ENCODE results near the gene SCO2. TPM values are rescaled to one million over a fixed set of nuclear protein-coding genes. Genes with fewer than 3 reads are reported as not detected.

Gene SCO2
- total and polyA plus RNA-seq, 2 of the 4 experiments (the other 2 are of a cell fraction): 1.3 to 1.9 TPM

- no peaks in the 10 kb centered on the region for H3K9me3 ChIP-seq (ENCODE audit: control insufficient read depth, insufficient read depth, low read length)
- no peak overlapping the region for H2BK15ac ChIP-seq (ENCODE audit: low read depth, low read length)
- ATAC-seq (ENCODE audit: low read depth) (no peak), DNase-seq (no peak)
- H3K9me1 ChIP-seq (ENCODE audit: insufficient read depth, low read length): peaks cover 3% of the 10 kb centered on the region; the same call in 1 of the 2 replicates
- no peak overlapping the region for H3K23ac ChIP-seq (ENCODE audit: low read depth, low read length)
- H3K4me1 ChIP-seq (ENCODE audit: control insufficient read depth, insufficient read depth, low read length): no peaks in the 10 kb centered on the region
- dilution Hi-C loops (cut with HindIII; ENCODE audit: low sequenced_read_pairs, unreplicated experiment) (no loop called here), intact Hi-C loops (cut with micrococcal nuclease) (no loop called here), in situ Hi-C loops (cut with MboI; ENCODE audit: low sequenced_read_pairs) (no loop called here)
- no peak overlapping the region for H2AK9ac ChIP-seq (replicated peaks; ENCODE audit: low read depth, low read length, poor library complexity)
- H3K4me3 ChIP-seq (ENCODE audit: insufficient read depth, low read depth, low read length): no peak overlapping the region
- no peak overlapping the region for H3K27ac ChIP-seq (ENCODE audit: insufficient read depth, low read length)
- ChIA-PET POLR2A (ENCODE audit: unreplicated experiment) (no interaction called here), CTCF (no interaction called here)
- H2BK5ac ChIP-seq (ENCODE audit: low read depth, low read length, poor library complexity, severe bottlenecking): no peak overlapping the region
- no TSS peak for BruUV-seq (replicated peaks)
- no peak overlapping the region for H2BK20ac ChIP-seq (ENCODE audit: low read depth, low read length)
- peaks cover 30 to 41% of the 10 kb centered on the region in 2 experiments for H3K79me1 ChIP-seq (ENCODE audit: low read depth in 1 of 2, low read length in 2 of 2)
- H4K20me1 ChIP-seq (ENCODE audit: insufficient read depth, low read length): peaks cover 4% of the 10 kb centered on the region
- no peak overlapping the region for H3K56ac ChIP-seq (ENCODE audit: extremely low read depth, insufficient read depth, low read length)
- H2AFZ ChIP-seq (replicated peaks; ENCODE audit: low read length, poor library complexity): no peak overlapping the region
- peaks cover 31% of the 10 kb centered on the region for H3K36me3 ChIP-seq (ENCODE audit: control insufficient read depth, insufficient read depth, low read length)
- H2AK5ac ChIP-seq (ENCODE audit: low read depth, low read length): no peak overlapping the region
- H3K9ac ChIP-seq (ENCODE audit: low read depth, low read length): no peak overlapping the region
- H3K14ac ChIP-seq (replicated peaks; ENCODE audit: low read depth, low read length): no peak overlapping the region
- H2BK120ac ChIP-seq (ENCODE audit: low read depth, low read length): no peak overlapping the region
- no peak overlapping the region for H3K4ac ChIP-seq (ENCODE audit: low read depth, low read length)
- H4K91ac ChIP-seq (ENCODE audit: insufficient read depth, low read depth, low read length): no peak overlapping the region
- no peak overlapping the region for H4K5ac ChIP-seq (ENCODE audit: low read depth, low read length)
- no peaks in the 10 kb centered on the region for H3K27me3 ChIP-seq (ENCODE audit: control insufficient read depth, insufficient read depth, low read length)
- no peak overlapping the region for H3K18ac ChIP-seq (ENCODE audit: low read depth, low read length)
- no peak overlapping the region for H4K8ac ChIP-seq (ENCODE audit: low read depth in 2 of 2, low read length in 2 of 2)
- no peak overlapping the region for H3K4me2 ChIP-seq (ENCODE audit: low read depth, low read length)
- TF ChIP-seq FOS (IDR thresholded peaks at IDR 0.05; ENCODE audit: low read depth, low read length): no peak
- TF ChIP-seq, protein P1, sequence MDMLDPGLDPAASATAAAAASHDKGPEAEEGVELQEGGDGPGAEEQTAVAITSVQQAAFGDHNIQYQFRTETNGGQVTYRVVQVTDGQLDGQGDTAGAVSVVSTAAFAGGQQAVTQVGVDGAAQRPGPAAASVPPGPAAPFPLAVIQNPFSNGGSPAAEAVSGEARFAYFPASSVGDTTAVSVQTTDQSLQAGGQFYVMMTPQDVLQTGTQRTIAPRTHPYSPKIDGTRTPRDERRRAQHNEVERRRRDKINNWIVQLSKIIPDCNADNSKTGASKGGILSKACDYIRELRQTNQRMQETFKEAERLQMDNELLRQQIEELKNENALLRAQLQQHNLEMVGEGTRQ (IDR thresholded peaks at IDR 0.05; ENCODE audit: low read depth, low read length): no peak
- no peak for TF ChIP-seq RFX5 (IDR thresholded peaks at IDR 0.05; ENCODE audit: low read depth, low read length)
- no peak for TF ChIP-seq MXI1 (IDR thresholded peaks at IDR 0.05; ENCODE audit: borderline replicate concordance, low read depth, low read length)
- no peak for TF ChIP-seq BHLHE40 (IDR thresholded peaks at IDR 0.05; ENCODE audit: low read depth, low read length)
- no peak for TF ChIP-seq CEBPB (IDR thresholded peaks at IDR 0.05; ENCODE audit: low read depth, low read length)
- no peak for TF ChIP-seq MAFK (IDR thresholded peaks at IDR 0.05; ENCODE audit: low read depth, low read length)
- TF ChIP-seq RCOR1 (IDR thresholded peaks at IDR 0.05; ENCODE audit: insufficient replicate concordance, low read length): no peak
- no peak for TF ChIP-seq MAZ (IDR thresholded peaks at IDR 0.05; ENCODE audit: borderline replicate concordance, low read depth, low read length)
- TF ChIP-seq NFE2L2 (IDR thresholded peaks at IDR 0.05; ENCODE audit: low read depth, low read length): no peak
- no peak for TF ChIP-seq CHD1 (IDR thresholded peaks at IDR 0.05; ENCODE audit: low read depth, low read length)
- TF ChIP-seq RAD21 (IDR thresholded peaks at IDR 0.05; ENCODE audit: low read length): no peak
- TF ChIP-seq POLR2A (IDR thresholded peaks at IDR 0.05; ENCODE audit: low read depth, low read length): no peak
- TF ChIP-seq SMC3 (IDR thresholded peaks at IDR 0.05; ENCODE audit: low read depth, low read length): no peak
- TF ChIP-seq CTCF (conservative IDR thresholded peaks at IDR 0.05; ENCODE audit: low read depth, low read length): no peak
- WGBS, 2 experiments (ENCODE audit: extremely low coverage in 2 of 2, insufficient read length in 1 of 2): 79% methylated on average over 3 of the region's 16 CpGs; no CpG with 5 or more reads in 1 of the 2 experiments
These were observed 8.5 kb downstream of the SCO2 start for GRCh38 chr22:50516891-50517290.
